Type B pancreatic cell (in vitro differentiated cells): Measurements from ENCODE around the gene ETF1. TPM values are rescaled to one million over a fixed set of nuclear protein-coding genes. Genes with fewer than 3 reads are reported as not detected.

Experiments
- DNase-seq: peaks from one replicate; pipeline ENCODE4 v3.0.0; 2021; ENCODE audit warnings: mixed read lengths; ENCODE audit not compliant: unreplicated experiment; ENCODE audit errors: extremely low spot score
- H3K27ac Mint-ChIP-seq: 2 replicates; pipeline ENCODE4 v1.8.0; 2021; ENCODE audit warnings: mild to moderate bottlenecking, mixed read lengths
- H3K27me3 Mint-ChIP-seq: 2 replicates; pipeline ENCODE4 v1.8.0; 2021; ENCODE audit warnings: mixed read lengths
- H3K36me3 Mint-ChIP-seq: 2 replicates; pipeline ENCODE4 v1.8.0; 2021; ENCODE audit warnings: mixed read lengths
- H3K4me1 Mint-ChIP-seq: one replicate; pipeline ENCODE4 v1.8.0; 2021; ENCODE audit warnings: mixed read lengths; ENCODE audit not compliant: unreplicated experiment
- H3K4me3 Mint-ChIP-seq: 2 replicates; pipeline ENCODE4 v1.8.0; 2021; ENCODE audit warnings: mild to moderate bottlenecking, mixed read lengths
- H3K9me3 Mint-ChIP-seq: 2 replicates; pipeline ENCODE4 v1.8.0; 2021; ENCODE audit warnings: mixed read lengths
- CTCF ChIP-seq: fragments of 200-600 bp; sonication (generic); conservative IDR thresholded peaks from 2 replicates; pipeline ENCODE4 v1.5.0; 2021; ENCODE audit warnings: antibody characterized with exemption, mild to moderate bottlenecking
- total RNA-seq: library from RNA; stranded (reverse); gene quantifications from 2 replicates; pipeline ENCODE4 v1.2.1, GENCODE V29; 2021; ENCODE audit warnings: low replicate concordance

The ETF1 gene
- total RNA-seq, 1 donor from 2014 or later = 80.0 TPM

DNA sequence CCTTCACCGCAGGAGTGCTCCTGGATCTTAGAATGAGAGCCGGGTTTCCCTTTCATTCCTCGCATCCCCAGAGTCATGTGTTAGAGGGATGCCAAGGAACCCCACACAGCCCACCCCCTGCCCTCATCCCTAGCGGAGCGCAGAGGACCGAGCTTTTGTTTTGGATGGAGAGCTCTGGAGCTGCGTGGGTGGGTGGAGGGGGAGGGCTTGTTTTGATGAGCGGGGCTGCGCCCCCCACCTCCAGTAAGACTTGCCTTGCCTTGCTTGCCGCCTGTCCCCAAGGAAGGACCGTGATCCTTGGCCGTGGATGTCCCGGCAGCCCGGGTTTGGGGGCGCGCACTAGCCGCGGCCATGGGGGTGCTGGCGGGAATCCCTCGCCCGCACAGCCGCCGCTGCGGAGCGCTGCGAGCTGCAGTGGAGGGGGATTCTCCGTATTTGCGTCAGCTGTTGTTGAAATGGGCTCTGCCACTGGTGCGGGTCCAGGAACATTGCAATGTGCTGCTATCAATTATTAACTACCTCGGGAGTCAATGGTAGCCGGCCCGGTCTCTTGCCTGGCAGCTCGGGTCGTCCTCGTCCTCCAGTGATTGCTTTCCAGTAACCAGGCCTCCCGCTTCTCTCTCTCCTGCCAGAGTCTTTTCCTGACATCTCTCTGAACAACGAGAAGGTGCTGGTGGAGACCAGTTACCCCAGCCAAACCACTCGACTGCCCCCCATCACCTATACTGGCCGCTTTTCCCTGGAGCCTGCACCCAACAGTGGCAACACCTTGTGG is 76.7 kb downstream of the ETF1 start:
- no peak for TF ChIP-seq CTCF
- H3K4me1 Mint-ChIP-seq = peaks cover 25% of the 10 kb centered on the region
- H3K4me3 Mint-ChIP-seq = peak overlapping the region; percentile 91
- H3K27me3 Mint-ChIP-seq = peaks cover 46% of the 10 kb centered on the region
- H3K9me3 Mint-ChIP-seq = no peaks in the 10 kb centered on the region
- peaks cover 25% of the 10 kb centered on the region for H3K36me3 Mint-ChIP-seq
- peak overlapping the region; percentile 97 for H3K27ac Mint-ChIP-seq
- DNase-seq = no peak

GRCh38 chr5:138465261-138466124 is 77.5 kb downstream of the ETF1 start, which contains the start of gene EGR1:
EGR1 (plus strand) TSS chr5:138465479; CDS start chr5:138465762, 283 bp downstream.
- no peaks in the 10 kb centered on the region for H3K9me3 Mint-ChIP-seq

GRCh38 chr5:138464388-138465260 is 78.4 kb downstream of the ETF1 start:
- Mint-ChIP-seq H3K27ac (peak overlapping the region; percentile 93), H3K4me3 (peak overlapping the region; percentile 91), H3K4me1 (peaks cover 33% of the 10 kb centered on the region), H3K36me3 (peaks cover 25% of the 10 kb centered on the region), H3K27me3 (peaks cover 33% of the 10 kb centered on the region), H3K9me3 (no peaks in the 10 kb centered on the region)
- peak; percentile 64 for TF ChIP-seq CTCF
- peak; percentile 97 for DNase-seq

More at GRCh38 chr5:138465261-138466124, 77.5 kb downstream of the ETF1 start, which contains the start of gene EGR1:
- peaks cover 25% of the 10 kb centered on the region for H3K36me3 Mint-ChIP-seq
- peak within 1 kb of the TSS; percentile 91 for H3K4me3 Mint-ChIP-seq
- H3K27ac Mint-ChIP-seq = peak within 1 kb of the TSS; percentile 97
- H3K27me3 Mint-ChIP-seq = peaks cover 41% of the 10 kb centered on the region
- H3K4me1 Mint-ChIP-seq = peaks cover 30% of the 10 kb centered on the region
- DNase-seq = peak; percentile 91
- no peak for TF ChIP-seq CTCF

DNA sequence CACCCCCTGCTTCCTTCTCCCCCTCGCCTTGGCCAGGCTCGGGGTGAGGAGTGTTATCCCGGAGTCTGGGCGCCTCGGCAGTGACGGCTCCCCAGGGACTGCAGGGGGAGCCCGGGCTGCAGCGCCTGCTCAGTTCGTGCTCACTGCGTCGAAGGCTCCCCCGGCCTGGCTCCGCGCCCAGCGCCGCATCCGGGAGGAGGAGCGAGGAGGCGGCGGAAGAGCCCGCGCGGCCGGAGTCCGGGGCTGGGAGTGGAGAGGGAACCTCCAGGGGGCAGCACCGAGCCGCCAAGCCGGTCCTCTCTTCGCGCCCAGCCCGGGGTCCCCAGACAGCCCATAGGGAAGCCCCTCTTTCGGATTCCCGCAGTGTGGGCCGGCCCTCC is 79.0 kb downstream of the ETF1 start:
- H3K4me3 Mint-ChIP-seq = peak overlapping the region; percentile 91
- peak; percentile 97 for DNase-seq
- peaks cover 33% of the 10 kb centered on the region for H3K4me1 Mint-ChIP-seq
- H3K9me3 Mint-ChIP-seq = no peaks in the 10 kb centered on the region
- peaks cover 30% of the 10 kb centered on the region for H3K27me3 Mint-ChIP-seq
- peak overlapping the region; percentile 93 for H3K27ac Mint-ChIP-seq
- H3K36me3 Mint-ChIP-seq = peaks cover 25% of the 10 kb centered on the region
- TF ChIP-seq CTCF = peak; percentile 99

DNA sequence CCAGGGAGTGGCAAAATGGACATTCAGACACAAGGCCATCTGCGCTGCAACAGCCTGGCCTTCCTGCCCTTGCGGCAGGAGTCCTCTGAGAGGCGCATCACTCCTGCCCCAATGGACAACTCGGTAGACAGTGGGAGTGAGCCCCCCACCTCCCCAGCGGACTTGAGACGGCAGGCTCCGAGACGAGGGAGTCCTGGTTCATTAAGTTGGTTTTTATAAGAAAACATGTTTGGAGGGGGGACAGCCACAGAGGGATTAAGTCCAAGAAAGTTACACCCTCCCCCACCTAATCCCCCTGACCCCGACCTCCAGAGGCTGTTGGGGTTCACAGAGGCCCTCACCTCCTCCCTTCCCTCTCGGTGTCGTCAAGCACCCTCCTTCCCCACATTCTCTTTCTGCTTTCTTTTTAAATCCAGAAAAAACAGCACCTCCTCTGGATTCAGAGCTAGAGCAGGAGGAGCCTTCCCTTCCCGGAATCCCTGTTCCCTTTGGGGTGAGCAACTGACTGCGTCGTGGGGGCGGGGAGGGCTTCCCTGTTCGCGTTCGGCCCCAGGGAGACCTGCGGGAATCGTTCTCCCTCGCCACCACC is 79.5 kb downstream of the ETF1 start:
- H3K36me3 Mint-ChIP-seq = peaks cover 21% of the 10 kb centered on the region
- TF ChIP-seq CTCF = no peak
- DNase-seq = no peak
- H3K9me3 Mint-ChIP-seq = no peaks in the 10 kb centered on the region
- H3K4me1 Mint-ChIP-seq = peaks cover 30% of the 10 kb centered on the region
- peak overlapping the region; percentile 93 for H3K27ac Mint-ChIP-seq
- H3K27me3 Mint-ChIP-seq = peaks cover 29% of the 10 kb centered on the region
- peak overlapping the region; percentile 91 for H3K4me3 Mint-ChIP-seq
